Measurements from ENCODE around the gene HPX. TPM values are rescaled to one million over a fixed set of nuclear protein-coding genes. Genes with fewer than 3 reads are reported as not detected.

The HPX gene
- total RNA-seq, 4 donors from 2014 or later: 0.76 TPM; not detected in 3

DNA sequence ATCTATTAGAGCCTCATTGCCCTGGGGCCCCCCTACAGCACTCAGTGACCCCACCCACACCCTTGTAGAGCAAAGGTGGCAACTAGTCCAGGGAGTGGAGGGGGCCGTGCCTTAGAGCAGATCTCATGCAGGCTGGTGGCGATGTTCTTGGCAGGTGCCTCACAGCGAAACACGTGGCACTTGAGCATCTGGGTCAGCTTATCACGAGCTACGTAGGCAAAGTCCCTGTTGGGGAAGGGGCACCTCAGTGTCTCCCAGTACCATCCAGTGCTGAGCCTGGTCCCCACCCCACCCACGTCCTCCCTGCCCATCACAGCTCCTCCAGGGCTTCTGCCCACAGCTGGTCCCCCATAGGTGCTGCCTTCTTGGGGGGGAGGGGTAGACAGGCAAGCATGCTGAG lies 39.3 kb downstream of the HPX start:
- Histone ChIP-seq H3K9me3 (no peaks in the 10 kb centered on the region), H3K27me3 (no peaks in the 10 kb centered on the region), H3K4me3 (no peak overlapping the region), H3K4me1 (peaks cover 0 to 37% (median 0%) of the 10 kb centered on the region in 3 donors), H3K36me3 (peaks cover 0 to 47% (median 0%) of the 10 kb centered on the region in 3 donors), H3K27ac (no peak overlapping the region)
- TF ChIP-seq CTCF (IDR thresholded peaks at IDR 0.05) (no peak), POLR2A (IDR thresholded peaks at IDR 0.05) (no peak)
- DNase-seq: no peak
- WGBS, 2 donors: 96% methylated on average over 5 of the region's 7 CpGs; no CpG with 5 or more reads in 1 of the 2 donors
- intact Hi-C loops (cut with DNase I): no loop called here

DNA sequence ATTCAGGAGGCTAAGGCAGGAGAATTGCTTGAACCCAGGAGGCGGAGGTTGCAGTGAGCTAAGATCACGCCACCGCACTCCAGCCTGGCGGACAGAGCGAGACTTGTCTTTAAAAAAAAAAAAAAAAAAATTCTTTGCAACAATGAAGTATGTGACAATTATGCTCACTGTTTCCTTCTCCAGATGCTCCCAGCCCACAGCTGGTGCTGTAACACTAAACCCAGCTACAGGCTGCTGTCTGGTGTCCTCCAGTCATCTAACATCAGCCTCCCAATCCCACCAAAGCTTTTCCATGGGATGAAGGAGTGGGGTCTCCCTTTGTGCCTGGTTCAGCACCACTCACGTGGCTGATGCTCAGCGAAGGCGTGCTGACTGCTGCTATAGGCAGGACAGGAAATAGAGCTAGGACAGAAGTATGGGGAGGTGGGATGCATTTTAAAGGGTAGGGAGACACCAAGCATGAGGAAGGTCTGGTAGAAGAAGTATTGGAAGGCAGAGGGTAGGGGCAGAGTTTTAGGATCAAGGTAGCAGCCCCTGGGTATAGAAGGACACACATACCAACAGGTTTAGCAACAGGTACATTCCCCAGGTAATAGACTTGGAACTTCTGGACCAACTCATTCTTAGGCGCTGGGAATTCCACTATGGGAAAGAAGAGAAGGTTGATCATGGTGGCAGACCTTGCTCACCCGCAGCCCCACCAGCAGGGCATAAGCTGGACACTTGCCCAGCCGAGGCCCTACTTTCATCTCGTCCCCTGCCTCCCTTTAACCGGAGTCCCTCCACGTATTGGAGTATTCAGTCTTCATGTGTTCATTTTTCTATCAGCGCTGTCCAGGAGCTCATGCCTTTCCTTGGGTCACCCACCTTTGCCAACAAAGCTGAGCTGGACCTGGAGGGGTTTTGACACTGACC lies 40.1 kb downstream of the HPX start:
- peaks cover 0 to 37% (median 0%) of the 10 kb centered on the region in 3 donors for H3K4me1 ChIP-seq
- no peak for TF ChIP-seq POLR2A (IDR thresholded peaks at IDR 0.05)
- TF ChIP-seq CTCF (IDR thresholded peaks at IDR 0.05): no peak
- WGBS, 2 donors: 91 to 97% methylated on average over 14 of the region's 15 CpGs
- no peaks in the 10 kb centered on the region for H3K27me3 ChIP-seq
- no peak overlapping the region for H3K27ac ChIP-seq
- no peak for DNase-seq
- intact Hi-C loops (cut with DNase I): no loop called here
- H3K36me3 ChIP-seq: peaks cover 0 to 47% (median 0%) of the 10 kb centered on the region in 3 donors
- no peaks in the 10 kb centered on the region for H3K9me3 ChIP-seq
- H3K4me3 ChIP-seq: no peak overlapping the region

- no peak for TF ChIP-seq POLR2A (IDR thresholded peaks at IDR 0.05)
- no peak for TF ChIP-seq CTCF (IDR thresholded peaks at IDR 0.05)
- WGBS, 2 donors: 47 to 52% methylated on average over 2 to 3 of the region's 3 CpGs
- no peak overlapping the region for H3K27ac ChIP-seq
- H3K4me3 ChIP-seq: no peak overlapping the region
- intact Hi-C loops (cut with DNase I): no loop called here
- peaks cover 0 to 63% (median 4%) of the 10 kb centered on the region in 3 donors for H3K36me3 ChIP-seq
- no peaks in the 10 kb centered on the region for H3K9me3 ChIP-seq
- no peaks in the 10 kb centered on the region for H3K27me3 ChIP-seq
- H3K4me1 ChIP-seq: peaks cover 0 to 39% (median 0%) of the 10 kb centered on the region in 3 donors
- DNase-seq: no peak
Observed at GRCh38 chr11:6397636-6398035, 43.2 kb downstream of the HPX start.

GRCh38 chr11:6397156-6397555 lies 43.6 kb downstream of the HPX start:
- H3K27me3 ChIP-seq: no peaks in the 10 kb centered on the region
- intact Hi-C loops (cut with DNase I): no loop called here
- TF ChIP-seq CTCF (IDR thresholded peaks at IDR 0.05) (no peak), POLR2A (IDR thresholded peaks at IDR 0.05) (no peak)
- no peak overlapping the region for H3K27ac ChIP-seq
- no peak overlapping the region for H3K4me3 ChIP-seq
- DNase-seq: no peak
- H3K36me3 ChIP-seq: peaks cover 0 to 59% (median 4%) of the 10 kb centered on the region in 3 donors
- WGBS, 2 donors: 17 to 30% methylated on average over 1 of the region's 1 CpG
- H3K9me3 ChIP-seq: no peaks in the 10 kb centered on the region
- H3K4me1 ChIP-seq: peaks cover 0 to 41% (median 0%) of the 10 kb centered on the region in 3 donors

DNA sequence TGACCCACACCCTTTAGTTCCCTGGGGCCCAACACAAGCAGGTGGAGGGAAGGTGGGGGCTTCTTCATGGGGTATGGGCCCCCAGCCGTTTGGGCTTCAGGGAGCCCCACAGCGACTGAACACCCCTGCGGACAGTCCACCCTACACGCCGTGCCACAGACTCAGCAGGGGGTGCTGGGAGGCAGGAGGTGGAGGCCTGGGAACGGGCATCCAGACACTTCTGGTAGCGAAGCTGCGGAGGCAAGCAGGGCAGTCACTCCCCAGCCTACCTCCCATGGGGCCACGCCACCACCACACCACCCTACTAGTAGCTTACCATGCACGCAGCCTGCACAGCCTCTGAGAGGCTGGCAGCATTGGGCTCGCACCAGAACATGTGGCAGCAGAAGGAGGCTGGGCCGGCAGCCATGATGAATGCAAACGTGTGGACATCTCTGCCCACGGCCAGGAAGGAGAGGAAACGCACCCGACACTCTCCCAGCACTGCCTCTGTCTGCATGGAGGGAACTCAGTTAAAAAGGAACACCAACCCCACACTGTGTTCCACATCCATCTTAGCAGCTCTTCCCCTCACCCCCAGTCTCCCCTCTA lies 45.2 kb downstream of the HPX start:
- 86% methylated on average over 7 of the region's 16 CpGs; no CpG with 5 or more reads in 1 of the 2 donors for WGBS, 2 donors
- Histone ChIP-seq H3K4me1 (peaks cover 11 to 50% (median 12%) of the 10 kb centered on the region in 3 donors), H3K4me3 (no peak overlapping the region), H3K27me3 (no peaks in the 10 kb centered on the region), H3K36me3 (peaks cover 0 to 51% (median 4%) of the 10 kb centered on the region in 3 donors), H3K9me3 (no peaks in the 10 kb centered on the region), H3K27ac (no peak overlapping the region)
- DNase-seq: no peak
- intact Hi-C loops (cut with DNase I): no loop called here
- TF ChIP-seq POLR2A (IDR thresholded peaks at IDR 0.05) (no peak), CTCF (IDR thresholded peaks at IDR 0.05) (no peak)
